ENCODE data around the gene MAN1A2. TPM values are rescaled to one million over a fixed set of nuclear protein-coding genes. Genes with fewer than 3 reads are reported as not detected.

Gene MAN1A2
- polyA plus RNA-seq, 3 donors from 2014 or later: 21.9 to 29.2 (median 22.7) TPM

DNA sequence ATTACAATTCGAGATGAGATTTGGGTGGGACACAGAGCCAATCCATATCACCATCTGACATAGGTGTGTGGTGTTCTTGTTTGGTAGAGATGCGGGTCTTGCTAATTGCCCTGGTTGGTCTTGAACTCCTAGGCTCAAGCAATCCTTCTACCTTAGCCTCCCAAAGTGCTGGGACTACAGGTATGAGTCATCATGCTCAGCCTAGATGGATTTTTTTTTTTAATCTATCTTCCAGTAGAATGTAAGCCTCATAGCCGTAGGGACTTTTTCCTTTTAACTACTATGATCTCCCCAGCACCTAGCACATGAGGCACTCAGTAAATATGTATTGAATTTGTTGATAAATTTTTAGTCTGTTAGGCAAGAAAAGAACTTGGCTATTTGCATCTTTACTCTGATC lies 144.0 kb downstream of the MAN1A2 start:
- Mint-ChIP-seq H3K27ac (no peak overlapping the region), H3K4me3 (no peak overlapping the region), H3K36me3 (peaks cover 6 to 11% (median 10%) of the 10 kb centered on the region in 3 donors), H3K9me3 (no peaks in the 10 kb centered on the region), H3K4me1 (no peaks in the 10 kb centered on the region), H3K27me3 (ENCODE audit: low read depth in 3 of 3) (peaks cover 0 to 1% (median 0%) of the 10 kb centered on the region in 3 donors)
- no peak for DNase-seq

DNA sequence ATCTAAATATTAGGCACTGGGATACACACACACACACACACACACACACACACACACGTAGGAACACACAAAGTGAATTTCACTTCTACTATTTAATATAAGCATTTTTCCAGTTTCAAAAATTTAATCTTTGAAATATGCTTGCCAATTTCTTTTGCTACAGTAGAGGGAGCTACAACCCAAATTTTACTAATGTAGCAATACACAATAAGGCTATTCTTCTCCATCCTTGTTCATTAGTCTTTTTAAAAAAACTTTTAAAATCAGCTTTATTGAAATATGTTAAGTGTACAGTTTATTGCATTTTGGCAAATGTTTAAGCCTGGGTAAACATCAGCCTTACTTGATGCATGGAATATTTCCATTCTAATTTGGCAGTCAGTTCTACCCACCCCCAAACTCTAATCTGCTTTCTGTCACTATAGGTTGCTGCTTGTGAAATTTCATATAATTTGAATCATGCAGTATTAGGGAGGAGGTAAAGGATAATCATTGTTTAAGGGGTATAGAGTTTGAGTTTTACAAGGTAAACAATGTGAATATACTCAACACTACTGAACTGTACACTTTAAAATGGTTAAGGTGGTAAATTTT lies 145.6 kb downstream of the MAN1A2 start:
- no peak overlapping the region for H3K27ac Mint-ChIP-seq
- H3K9me3 Mint-ChIP-seq: no peaks in the 10 kb centered on the region
- peaks cover 14 to 19% (median 16%) of the 10 kb centered on the region in 3 donors for H3K36me3 Mint-ChIP-seq
- H3K4me1 Mint-ChIP-seq: no peaks in the 10 kb centered on the region
- H3K27me3 Mint-ChIP-seq (ENCODE audit: low read depth in 3 of 3): peaks cover 0 to 2% (median 0%) of the 10 kb centered on the region in 3 donors
- DNase-seq: peak in 2 of 3 donors; percentile 14 to 17
- no peak overlapping the region for H3K4me3 Mint-ChIP-seq

DNA sequence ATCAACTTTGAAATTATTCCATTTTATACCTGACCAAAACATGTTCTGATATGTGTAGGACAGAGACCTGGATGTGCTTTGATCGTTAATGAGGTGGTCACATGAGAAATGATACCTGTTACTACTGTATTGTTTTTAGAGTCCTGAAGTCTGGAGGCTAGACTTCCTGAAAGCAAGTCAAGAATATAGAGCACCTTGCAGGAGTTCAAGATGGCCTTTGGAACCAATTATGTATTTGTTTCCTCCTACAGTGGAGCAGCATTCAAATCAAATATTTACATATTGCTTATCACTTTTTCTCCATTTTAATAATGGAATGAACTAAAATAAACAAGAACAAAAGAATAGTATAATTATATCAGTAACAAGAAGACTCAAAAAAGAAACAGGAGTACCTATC lies 155.9 kb downstream of the MAN1A2 start:
- Mint-ChIP-seq H3K36me3 (peaks cover 11 to 17% (median 17%) of the 10 kb centered on the region in 3 donors), H3K4me3 (no peak overlapping the region)

DNA sequence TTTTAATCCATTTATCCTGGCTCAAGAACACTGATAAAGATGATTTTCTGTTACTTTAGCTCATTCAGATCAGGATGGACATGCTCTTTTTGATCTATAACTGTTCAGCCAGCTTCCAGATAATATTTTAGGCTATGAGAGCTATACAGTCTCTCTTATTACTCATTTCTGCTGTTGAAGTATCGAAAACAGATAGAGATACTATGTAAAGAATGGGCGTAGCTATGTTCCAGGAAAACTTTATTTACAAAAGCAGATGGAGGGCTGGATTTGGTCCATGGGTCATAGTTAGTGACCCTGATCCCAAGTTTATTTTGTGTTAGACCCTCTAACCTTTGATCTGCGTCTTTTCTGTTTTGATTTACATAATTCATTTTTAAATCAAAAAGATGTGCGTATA lies 159.8 kb downstream of the MAN1A2 start:
- no peak overlapping the region for H3K4me3 Mint-ChIP-seq
- H3K27me3 Mint-ChIP-seq (ENCODE audit: low read depth in 3 of 3): no peaks in the 10 kb centered on the region
- no peak overlapping the region for H3K27ac Mint-ChIP-seq
- peaks cover 8 to 17% (median 11%) of the 10 kb centered on the region in 3 donors for H3K36me3 Mint-ChIP-seq
- no peaks in the 10 kb centered on the region for H3K9me3 Mint-ChIP-seq
- no peaks in the 10 kb centered on the region for H3K4me1 Mint-ChIP-seq
- DNase-seq: no peak

More for the DNA sequence above, 155.9 kb downstream of the MAN1A2 start:
- no peaks in the 10 kb centered on the region for H3K4me1 Mint-ChIP-seq
- H3K9me3 Mint-ChIP-seq: no peaks in the 10 kb centered on the region
- DNase-seq: no peak
- no peaks in the 10 kb centered on the region for H3K27me3 Mint-ChIP-seq (ENCODE audit: low read depth in 3 of 3)
- no peak overlapping the region for H3K27ac Mint-ChIP-seq

DNA sequence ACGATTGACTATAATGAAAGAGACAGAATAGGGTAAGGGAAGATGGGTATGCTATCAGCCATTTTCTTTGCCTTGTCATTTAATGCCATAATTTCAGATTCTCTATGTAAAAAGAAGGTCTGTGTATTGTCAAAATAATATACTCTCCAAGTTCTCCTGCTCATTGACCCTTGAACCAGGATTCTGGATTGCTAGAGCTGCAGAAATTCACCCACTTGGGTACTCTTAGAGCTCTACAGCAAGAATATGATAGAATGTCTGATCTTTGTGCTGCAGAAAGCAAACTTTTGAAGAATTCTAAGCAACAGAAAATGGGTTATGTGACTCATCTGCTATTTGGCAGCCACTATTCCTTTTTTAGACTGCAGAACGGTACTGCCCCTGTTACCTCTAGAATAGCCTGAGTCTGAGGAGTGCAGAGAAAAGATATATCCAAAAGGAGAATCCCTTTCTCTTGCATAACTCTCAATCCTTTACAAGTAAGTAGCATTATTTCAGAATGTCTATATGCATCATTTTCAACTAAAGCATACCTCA lies 160.4 kb downstream of the MAN1A2 start:
- Mint-ChIP-seq H3K36me3 (peaks cover 3 to 13% (median 6%) of the 10 kb centered on the region in 3 donors), H3K27ac (no peak overlapping the region), H3K27me3 (ENCODE audit: low read depth in 3 of 3) (no peaks in the 10 kb centered on the region), H3K4me3 (no peak overlapping the region), H3K9me3 (no peaks in the 10 kb centered on the region), H3K4me1 (no peaks in the 10 kb centered on the region)
- DNase-seq: no peak

DNA sequence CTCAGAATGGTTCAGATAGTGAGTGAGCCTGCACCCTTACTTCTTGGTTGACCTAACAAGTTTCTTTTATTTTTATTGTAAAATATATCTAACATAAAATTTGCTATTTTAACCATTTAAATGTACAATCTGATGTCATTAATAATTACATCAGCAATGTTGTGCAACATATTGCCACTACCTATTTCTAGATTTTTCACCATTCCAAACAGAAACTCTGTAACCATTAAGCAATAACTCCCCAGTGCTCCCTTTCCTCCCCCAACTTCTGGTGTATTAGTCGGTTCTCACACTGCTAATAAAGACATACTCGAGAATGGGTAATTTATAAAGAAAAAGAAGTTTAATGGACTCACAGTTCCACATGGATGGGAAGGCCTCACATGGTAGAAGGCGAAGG lies 162.4 kb downstream of the MAN1A2 start:
- Mint-ChIP-seq H3K27ac (no peak overlapping the region), H3K27me3 (ENCODE audit: low read depth in 3 of 3) (no peaks in the 10 kb centered on the region), H3K4me1 (no peaks in the 10 kb centered on the region), H3K9me3 (no peaks in the 10 kb centered on the region), H3K4me3 (no peak overlapping the region), H3K36me3 (peaks cover 0 to 4% (median 0%) of the 10 kb centered on the region in 3 donors)
- no peak for DNase-seq

DNA sequence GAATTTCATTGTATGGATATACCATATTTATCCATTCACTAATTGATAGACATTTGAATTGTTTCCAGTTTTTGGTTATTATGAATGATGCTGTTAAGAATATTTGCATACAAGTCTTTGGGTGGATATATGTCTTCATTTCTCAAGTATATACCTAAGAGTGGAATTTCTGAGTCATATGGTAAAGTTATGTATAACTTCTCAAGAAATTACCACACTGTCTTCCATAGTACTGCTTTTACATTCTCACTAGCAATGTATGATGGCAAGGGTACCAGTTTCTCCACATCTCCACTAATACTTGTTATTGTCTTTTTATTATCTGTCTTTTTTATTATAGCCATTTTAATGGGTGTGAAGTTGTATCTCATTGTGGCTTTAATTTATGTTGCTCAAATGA lies 164.0 kb downstream of the MAN1A2 start:
- Mint-ChIP-seq H3K36me3 (peaks cover 0 to 4% (median 0%) of the 10 kb centered on the region in 3 donors), H3K27me3 (ENCODE audit: low read depth in 3 of 3) (no peaks in the 10 kb centered on the region), H3K9me3 (no peaks in the 10 kb centered on the region), H3K4me1 (peaks cover 0 to 2% of the 10 kb centered on the region in 2 donors), H3K4me3 (no peak overlapping the region), H3K27ac (no peak overlapping the region)
- DNase-seq: no peak

DNA sequence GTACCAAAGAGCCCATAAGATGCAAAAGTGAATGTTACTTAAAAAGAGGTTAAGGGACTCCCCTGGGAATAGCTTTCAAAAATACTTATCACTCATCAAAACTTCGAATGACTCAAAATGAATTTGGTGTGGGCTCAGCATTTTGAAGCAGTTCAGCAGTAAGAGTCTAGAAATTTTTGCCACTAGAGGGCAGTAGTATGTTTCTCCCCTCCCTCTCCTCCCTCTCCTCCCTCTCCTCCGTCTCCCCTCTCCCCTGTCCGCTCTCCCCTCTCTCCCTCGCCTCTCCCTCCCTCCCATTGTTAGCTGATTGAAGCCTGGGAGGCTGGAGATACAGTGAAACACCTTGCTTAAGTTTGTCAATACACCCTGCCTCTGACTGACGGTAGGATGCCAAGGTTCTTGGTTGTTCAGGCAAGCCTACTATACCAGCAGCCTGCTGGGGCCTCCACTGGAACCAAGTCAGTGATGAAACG lies 167.8 kb downstream of the MAN1A2 start:
- Mint-ChIP-seq H3K36me3 (no peaks in the 10 kb centered on the region), H3K27me3 (ENCODE audit: low read depth in 3 of 3) (peaks cover 0 to 3% (median 1%) of the 10 kb centered on the region in 3 donors), H3K27ac (no peak overlapping the region), H3K4me1 (peaks cover 0 to 2% of the 10 kb centered on the region in 2 donors), H3K9me3 (no peaks in the 10 kb centered on the region), H3K4me3 (no peak overlapping the region)
- DNase-seq: peak; percentile 56 to 69 (median 61)

DNA sequence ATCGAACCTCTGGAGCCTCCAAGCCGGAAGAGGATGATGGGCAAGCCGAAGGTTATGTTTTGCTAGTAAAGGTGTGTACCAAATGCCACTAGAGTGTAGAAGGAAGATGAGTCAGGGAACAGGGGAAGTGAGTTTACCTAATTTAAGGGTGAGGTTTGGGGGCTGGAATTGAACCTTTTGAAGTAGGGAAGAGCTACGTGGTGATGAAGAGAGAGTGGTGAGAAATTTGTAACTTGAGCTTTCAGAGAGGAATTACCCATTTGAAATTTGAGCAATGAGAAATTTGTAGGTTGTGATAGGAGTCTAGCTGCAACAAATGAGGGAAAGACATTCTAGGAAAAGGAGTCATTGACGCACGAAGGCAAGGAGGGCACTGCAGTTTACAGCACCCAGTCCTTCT lies 168.6 kb downstream of the MAN1A2 start:
- H3K36me3 Mint-ChIP-seq: no peaks in the 10 kb centered on the region
- H3K9me3 Mint-ChIP-seq: no peaks in the 10 kb centered on the region
- no peak overlapping the region for H3K27ac Mint-ChIP-seq
- no peak overlapping the region for H3K4me3 Mint-ChIP-seq
- no peak for DNase-seq
- H3K4me1 Mint-ChIP-seq: peaks cover 0 to 2% of the 10 kb centered on the region in 2 donors
- H3K27me3 Mint-ChIP-seq (ENCODE audit: low read depth in 3 of 3): peaks cover 0 to 5% (median 3%) of the 10 kb centered on the region in 3 donors

DNA sequence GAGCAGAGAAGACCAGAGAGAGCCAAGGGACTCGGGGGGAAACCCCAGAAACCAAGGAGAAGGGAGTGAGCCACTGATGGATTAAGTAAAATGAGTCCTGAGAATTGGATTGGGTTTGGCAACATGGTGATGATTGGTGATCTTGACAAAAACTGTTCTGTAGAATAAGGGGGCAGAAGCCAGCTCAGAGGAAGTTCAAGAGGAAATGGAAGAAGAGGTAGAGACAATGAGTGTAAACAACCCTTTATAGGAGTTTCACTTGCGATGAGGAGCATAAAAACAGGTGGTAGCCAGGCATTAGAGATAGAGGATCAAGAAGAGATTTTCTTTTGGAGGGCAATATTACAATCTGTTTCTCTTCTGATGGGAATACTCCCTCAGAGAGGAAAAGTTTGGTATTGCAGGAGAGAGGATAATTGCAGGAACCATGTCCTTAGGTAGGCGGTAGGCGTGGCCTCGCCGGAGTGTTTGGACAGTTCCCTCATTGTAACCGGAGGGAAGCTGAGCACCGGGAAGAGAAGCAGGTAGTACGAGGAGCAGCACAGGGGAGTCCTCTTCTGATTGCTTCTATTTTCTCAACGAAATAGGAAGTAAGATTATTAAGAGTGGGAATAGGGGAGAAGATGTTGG lies 170.2 kb downstream of the MAN1A2 start:
- Mint-ChIP-seq H3K4me1 (peaks cover 0 to 2% of the 10 kb centered on the region in 2 donors), H3K36me3 (no peaks in the 10 kb centered on the region), H3K9me3 (no peaks in the 10 kb centered on the region), H3K27me3 (ENCODE audit: low read depth in 3 of 3) (peaks cover 0 to 8% (median 6%) of the 10 kb centered on the region in 3 donors), H3K27ac (no peak overlapping the region), H3K4me3 (no peak overlapping the region)
- no peak for DNase-seq

DNA sequence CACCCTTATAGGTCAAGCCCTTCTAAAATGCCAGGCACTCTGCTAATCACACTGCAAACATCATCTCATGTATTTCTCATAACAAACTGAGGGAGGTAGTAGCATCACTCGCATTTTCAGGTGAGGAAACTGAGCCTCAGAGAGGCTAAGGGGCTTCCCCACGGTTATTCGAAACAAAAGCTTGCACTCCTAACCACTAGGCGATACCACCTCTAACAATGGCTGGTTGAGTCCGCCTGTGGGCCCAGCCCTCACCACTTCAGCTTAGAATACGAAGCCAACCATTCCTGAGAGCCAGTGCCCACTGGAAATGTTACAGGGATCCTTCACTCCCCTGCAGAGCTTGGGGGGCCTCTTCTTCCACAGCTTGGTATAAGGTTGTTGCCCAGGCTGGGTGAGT lies 173.3 kb downstream of the MAN1A2 start:
- H3K4me3 Mint-ChIP-seq: no peak overlapping the region
- H3K27ac Mint-ChIP-seq: no peak overlapping the region
- peaks cover 1 to 8% (median 8%) of the 10 kb centered on the region in 3 donors for H3K27me3 Mint-ChIP-seq (ENCODE audit: low read depth in 3 of 3)
- no peaks in the 10 kb centered on the region for H3K36me3 Mint-ChIP-seq
- no peaks in the 10 kb centered on the region for H3K4me1 Mint-ChIP-seq
- no peak for DNase-seq
- no peaks in the 10 kb centered on the region for H3K9me3 Mint-ChIP-seq

DNA sequence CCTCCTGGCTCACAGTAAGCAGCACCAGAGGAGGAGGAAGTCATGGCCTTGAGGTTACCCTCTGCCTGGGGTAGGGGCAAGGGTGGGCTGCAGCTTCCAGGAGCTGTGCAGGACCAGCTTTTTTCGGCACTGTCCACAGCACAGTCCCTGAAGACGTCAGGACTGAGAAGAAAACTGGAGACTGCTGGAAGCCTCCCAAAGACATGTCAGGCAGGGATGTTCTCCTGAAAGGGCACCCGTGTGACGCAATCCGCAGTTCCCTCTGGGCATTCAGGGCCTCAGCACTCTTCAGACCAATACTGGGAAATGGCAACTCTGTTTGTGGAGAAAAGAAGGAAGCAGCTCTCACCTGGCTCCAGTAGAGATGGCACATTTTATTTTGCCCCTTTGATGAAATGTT lies 173.8 kb downstream of the MAN1A2 start:
- H3K36me3 Mint-ChIP-seq: no peaks in the 10 kb centered on the region
- H3K27me3 Mint-ChIP-seq (ENCODE audit: low read depth in 3 of 3): peaks cover 1 to 8% (median 8%) of the 10 kb centered on the region in 3 donors
- no peaks in the 10 kb centered on the region for H3K4me1 Mint-ChIP-seq
- no peak overlapping the region for H3K27ac Mint-ChIP-seq
- H3K4me3 Mint-ChIP-seq: no peak overlapping the region
- H3K9me3 Mint-ChIP-seq: no peaks in the 10 kb centered on the region
- no peak for DNase-seq

DNA sequence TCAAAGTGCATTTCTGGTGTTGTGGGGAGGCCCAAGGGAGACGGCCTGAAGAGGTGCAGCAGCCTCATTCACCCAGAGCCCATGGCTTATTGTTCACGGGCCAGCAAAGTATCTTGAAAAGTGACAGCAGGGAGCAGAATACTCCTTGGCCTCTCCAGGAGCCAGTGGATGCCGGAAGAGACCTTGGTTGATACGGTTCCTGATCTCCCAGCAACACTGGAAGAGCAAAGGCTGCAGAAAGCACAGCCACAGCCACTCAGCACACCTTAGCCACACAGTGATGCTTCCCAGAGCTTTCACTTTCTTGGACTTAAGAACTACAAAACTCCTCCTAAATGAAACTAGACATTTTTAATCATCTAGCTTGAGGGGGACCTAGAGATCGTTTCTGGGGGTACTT lies 174.3 kb downstream of the MAN1A2 start:
- Mint-ChIP-seq H3K27me3 (ENCODE audit: low read depth in 3 of 3) (peaks cover 1 to 8% (median 8%) of the 10 kb centered on the region in 3 donors), H3K9me3 (no peaks in the 10 kb centered on the region), H3K36me3 (no peaks in the 10 kb centered on the region), H3K4me1 (no peaks in the 10 kb centered on the region), H3K4me3 (no peak overlapping the region), H3K27ac (no peak overlapping the region)
- no peak for DNase-seq

DNA sequence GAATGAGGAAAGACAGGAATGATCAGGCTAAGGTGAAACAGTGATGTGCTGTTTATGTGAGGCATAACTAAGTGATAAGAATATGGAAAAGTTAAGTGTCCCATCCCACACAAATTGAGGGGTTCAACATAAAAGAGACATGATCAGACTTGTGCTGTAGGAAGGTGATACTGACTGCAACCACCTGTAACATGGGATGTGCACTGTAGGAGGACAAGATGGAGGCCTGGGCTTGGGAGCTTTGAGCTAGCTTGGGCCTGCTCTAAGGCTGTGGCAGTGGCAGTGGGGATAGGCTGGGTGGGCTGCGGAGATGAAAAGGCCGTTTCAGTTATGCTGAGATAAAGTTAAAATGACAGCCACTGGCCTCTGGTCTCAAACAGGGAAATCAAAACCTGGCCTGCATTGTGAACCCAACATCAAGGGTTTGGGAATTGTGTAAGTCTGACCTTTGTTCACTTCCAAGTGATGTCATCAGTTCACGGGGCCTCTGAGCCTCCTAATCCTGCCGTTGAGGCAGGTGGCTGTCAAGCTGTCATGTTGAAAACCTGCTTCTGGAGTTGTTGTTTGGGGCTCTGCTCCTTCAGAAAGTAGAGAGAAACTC lies 177.4 kb downstream of the MAN1A2 start:
- Mint-ChIP-seq H3K4me3 (no peak overlapping the region), H3K4me1 (no peaks in the 10 kb centered on the region), H3K27ac (no peak overlapping the region)

More for the DNA sequence above, 177.4 kb downstream of the MAN1A2 start:
- no peaks in the 10 kb centered on the region for H3K36me3 Mint-ChIP-seq
- no peak for DNase-seq
- H3K27me3 Mint-ChIP-seq (ENCODE audit: low read depth in 3 of 3): peaks cover 1 to 8% (median 5%) of the 10 kb centered on the region in 3 donors
- H3K9me3 Mint-ChIP-seq: no peaks in the 10 kb centered on the region

All from immature natural killer cell (primary cell).